HG02798 (cell line): Measurements from ENCODE around the gene PLA2G4E.

ENCODE experiments used
- ATAC-seq: cut with Tn5 transposase; IDR thresholded peaks from one replicate; pipeline ENCODE4 v1.9.1; 2021; ENCODE audit warnings: mild to moderate bottlenecking; ENCODE audit not compliant: unreplicated experiment, poor library complexity

The PLA2G4E gene

GRCh38 chr15:41993472-41994170 lies 27.2 kb downstream of the PLA2G4E start:
- ATAC-seq = no peak

DNA sequence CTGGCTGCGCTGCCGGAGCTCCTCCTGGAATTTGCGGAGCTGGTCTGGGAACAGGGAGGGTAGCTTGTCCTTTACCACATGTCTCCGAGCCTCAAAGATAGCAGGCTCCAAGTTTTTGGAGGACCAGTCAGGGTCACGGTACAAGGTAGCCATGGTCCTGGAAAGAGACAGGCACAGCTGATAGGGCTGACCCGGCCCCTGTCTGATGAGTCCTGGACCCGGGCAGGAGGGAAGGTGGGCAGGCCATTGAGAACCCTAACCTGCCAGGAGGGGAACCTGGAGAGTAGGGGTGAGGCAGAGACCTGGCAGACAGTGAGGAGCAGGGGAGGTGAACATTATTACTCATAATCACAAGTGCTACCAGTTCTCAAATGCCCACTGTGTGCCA lies 28.0 kb downstream of the PLA2G4E start:
- no peak for ATAC-seq

DNA sequence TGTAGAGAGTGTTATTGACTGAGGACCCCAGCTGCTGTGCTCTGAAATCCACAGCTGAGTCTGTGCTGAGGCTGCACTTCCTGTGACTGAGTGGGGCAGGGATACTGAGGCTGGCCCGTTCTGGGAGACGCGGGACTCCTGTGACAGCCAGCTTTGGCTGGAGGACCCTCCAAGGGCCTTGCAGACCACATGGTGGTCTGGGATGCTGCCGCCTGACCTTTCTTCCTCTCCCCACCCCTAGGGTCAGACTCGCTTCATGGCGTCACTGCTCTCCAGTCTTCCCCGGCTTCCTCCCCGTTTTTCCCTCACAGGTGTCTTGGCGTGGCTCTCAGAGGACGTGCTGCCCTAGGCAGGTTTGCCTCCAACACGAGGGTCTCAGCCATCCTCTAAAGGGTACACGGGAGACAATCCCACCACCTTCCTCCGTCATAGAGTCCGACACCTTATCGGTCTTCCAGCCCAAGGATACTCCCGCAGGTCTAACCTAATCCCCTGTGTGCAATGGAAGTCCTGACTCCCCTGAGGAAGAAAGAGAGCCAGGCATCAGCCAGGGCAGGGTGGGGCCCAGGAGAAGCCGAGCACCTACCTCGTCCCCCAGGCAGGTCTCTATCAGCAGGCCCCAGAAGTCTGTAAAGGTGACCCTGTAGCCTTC lies 28.6 kb downstream of the PLA2G4E start:
- no peak for ATAC-seq

GRCh38 chr15:41990691-41991090 lies 30.2 kb downstream of the PLA2G4E start:
- no peak for ATAC-seq

DNA sequence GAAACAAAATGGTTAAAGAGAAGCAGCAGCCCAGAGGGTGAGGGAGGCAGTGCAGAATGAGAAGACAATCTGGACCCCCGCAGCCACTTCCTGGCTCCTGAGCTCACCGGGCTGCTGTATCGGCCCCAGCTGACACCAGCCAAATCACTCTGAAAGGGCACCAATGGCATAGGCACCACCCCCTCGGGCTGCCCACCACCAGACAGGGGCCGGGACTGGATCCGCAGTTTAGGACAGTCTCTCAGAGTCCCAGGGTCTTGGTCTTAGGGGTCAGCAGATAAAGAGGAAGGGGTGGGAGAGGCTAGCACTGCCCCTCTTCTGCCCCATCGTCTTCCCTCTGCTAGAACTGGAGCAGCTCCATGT lies 30.6 kb downstream of the PLA2G4E start:
- ATAC-seq = no peak

GRCh38 chr15:41989573-41990242 lies 31.1 kb downstream of the PLA2G4E start:
- ATAC-seq = peak; percentile 72

DNA sequence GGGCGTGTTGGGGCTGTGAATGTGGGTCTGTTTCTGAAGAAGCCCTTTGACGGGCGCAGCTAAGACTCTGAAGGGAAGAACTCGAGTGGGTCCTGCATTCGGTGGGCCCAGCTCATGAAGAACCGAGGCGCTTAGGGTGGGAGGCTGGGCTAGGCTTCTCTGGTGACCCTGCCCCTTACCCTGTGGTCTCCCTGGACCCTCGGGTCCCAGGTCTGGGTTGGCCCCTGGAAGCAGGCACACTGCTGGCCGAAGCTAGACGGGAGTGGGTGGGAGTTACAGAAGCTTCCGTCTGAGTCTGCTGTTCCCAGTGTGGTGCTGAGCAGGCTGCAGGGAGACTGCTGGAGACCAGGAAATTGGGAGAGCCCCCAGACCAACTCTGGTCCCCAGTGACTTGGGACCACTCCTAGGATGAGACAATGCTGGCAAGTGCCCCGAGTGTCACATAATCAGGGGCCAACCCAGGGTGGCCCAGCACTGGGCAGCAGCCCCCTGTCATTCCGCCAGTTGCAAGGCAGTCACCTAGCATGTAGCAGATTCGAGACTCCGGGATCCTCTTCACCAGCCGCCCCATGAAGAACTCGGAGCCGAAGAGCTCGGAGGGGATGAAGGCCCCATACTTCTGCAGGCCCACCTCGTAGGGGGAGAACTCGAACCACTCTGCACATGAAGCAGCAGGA lies 31.8 kb downstream of the PLA2G4E start:
- no peak for ATAC-seq

GRCh38 chr15:41987925-41988275 lies 32.9 kb downstream of the PLA2G4E start:
- ATAC-seq = no peak

GRCh38 chr15:41987246-41987924 lies 33.5 kb downstream of the PLA2G4E start:
- ATAC-seq = no peak

DNA sequence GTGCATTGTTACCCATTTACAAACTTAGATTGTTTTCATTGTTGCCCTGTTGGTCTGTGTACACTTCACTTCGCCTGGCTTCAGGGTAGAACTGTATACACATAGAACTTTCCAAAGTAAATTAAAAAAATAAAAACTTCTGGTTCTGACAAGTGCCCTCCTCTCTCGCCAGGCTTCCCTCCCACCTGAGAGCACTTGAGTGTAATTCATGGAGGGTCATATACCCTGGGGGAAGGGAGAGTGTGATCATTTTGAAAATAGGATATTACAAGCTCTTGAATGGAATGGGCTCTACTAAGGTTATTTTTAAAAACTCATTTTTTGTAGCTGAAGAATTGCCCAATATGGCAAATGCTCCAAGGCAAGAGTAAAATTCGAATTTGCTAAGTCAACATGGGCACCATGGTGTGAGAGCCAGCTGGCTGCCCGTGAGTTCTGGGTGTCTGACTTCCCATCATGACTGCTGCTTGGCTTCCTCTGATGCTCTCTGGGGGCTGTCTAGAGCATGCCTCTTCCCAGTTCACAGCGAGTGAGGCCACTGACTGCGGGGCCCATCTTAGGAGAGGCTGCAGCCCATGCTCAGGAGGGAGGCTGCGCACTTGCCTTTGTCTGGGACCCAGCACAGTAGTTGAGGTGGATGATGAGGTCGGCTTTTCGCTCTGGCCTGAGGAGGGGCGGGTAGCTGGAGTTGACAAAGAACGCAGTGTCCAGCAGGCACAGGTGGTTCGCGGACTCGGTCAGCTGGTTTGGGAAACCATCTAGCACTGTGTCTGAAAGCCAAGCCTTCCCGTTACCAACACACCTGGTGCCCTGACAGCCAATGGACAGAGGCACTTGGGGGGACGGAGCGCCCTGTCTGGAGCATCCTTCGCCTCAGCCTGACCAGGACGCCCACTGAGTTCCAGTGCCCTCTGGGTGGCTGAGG lies 35.3 kb downstream of the PLA2G4E start:
- ATAC-seq = no peak

DNA sequence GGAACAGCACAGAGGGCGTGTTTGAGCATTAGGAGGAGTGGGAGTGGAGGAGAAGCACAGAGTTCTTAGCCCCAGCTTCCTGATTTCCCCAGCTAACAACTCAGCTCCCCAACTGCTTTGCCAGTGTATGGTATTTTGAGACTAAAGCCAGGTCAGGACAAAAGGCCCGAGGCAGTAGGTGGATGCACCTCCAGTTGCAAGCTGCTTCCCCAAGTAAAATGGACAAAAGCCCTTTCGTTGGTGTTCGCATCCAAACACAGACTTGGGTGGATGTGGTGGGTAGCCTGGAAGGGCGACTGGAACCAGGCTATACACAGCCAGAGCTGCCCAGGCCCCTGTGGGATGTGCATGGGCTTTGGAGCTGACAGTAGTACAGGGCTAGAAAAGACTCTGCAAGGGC lies 36.2 kb downstream of the PLA2G4E start:
- ATAC-seq = no peak

DNA sequence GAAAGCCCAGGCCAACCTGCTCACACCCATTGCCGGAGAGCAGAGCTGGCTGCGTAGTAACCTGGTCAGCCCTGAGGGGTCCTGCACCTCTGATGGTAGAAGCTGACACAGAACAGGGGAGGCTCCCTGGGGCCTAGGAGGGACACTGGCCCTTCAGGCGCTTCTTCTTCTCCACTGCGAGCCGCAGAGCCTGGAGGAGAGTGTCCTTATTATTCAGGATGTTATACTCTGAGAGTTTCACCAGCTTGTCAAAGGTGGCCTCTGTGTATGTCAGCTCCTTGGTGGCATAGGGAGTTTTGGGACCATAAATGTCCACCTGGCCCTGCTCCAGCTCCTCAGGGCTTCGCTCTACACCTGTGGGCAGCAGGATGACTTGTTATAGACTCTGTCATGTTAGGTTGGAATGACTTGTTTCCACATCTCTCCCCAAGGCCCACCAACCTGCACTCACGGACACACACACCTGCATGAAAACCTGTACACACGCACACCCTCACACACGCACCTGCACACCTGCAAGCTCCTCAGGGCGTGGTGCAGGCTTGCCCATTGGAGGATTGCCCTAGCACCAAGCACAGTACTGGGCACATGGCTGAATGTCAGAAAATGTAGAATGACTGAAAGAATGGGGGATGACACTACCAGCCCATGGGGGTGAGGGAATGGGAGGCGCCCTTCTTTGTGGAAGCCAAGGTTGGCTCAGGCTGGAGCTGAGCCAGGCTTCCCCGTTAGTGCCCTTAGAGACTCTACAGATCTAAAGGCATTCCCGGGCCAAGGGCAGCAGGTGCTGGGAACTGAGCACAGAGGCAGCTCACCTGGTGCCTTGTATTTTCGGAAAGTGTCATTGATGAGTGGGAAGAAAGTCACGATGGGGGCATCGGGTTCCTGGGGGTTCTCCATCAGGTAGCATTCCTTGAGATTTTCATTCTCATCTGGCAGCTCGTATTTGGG lies 36.9 kb downstream of the PLA2G4E start:
- no peak for ATAC-seq

GRCh38 chr15:41983221-41983620 lies 37.6 kb downstream of the PLA2G4E start:
- no peak for ATAC-seq

DNA sequence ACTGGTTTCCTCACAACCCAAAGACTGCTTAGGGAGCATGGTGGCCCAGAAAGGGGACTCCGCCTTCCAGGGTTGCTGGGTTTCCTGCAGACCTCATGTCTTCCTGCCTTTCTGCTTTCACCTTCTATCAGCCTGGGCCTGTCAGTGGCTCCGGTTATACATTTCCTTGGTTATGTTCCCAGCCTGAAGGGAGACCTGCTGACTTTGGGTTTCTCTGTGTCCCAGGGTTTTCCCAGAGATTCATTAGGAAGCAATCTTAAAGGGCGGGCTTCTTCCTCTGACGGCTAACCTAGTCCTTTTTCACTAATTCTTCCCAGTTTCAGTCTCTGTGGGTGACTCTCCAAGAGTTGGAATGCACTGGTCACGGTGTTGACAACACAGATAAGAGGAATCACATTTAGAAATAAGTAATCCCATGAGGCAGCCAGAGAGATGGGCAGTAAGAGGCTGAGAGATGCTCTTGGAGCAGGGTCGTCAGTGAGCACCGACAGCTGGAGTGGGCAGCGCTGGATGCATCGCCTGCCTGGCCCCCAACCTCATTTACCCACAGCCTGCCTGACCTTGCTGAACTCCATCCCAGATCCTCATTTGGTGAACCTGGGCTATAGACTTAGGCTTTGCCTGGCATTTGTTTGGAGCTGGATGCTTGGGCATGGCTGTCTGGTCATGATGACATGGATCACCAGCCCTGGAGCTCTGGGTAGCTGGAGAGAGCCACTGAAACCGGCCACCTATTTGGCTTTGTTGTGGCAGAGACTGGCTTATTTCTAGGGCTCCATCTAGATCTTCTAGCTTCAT lies 38.5 kb downstream of the PLA2G4E start:
- ATAC-seq = no peak

DNA sequence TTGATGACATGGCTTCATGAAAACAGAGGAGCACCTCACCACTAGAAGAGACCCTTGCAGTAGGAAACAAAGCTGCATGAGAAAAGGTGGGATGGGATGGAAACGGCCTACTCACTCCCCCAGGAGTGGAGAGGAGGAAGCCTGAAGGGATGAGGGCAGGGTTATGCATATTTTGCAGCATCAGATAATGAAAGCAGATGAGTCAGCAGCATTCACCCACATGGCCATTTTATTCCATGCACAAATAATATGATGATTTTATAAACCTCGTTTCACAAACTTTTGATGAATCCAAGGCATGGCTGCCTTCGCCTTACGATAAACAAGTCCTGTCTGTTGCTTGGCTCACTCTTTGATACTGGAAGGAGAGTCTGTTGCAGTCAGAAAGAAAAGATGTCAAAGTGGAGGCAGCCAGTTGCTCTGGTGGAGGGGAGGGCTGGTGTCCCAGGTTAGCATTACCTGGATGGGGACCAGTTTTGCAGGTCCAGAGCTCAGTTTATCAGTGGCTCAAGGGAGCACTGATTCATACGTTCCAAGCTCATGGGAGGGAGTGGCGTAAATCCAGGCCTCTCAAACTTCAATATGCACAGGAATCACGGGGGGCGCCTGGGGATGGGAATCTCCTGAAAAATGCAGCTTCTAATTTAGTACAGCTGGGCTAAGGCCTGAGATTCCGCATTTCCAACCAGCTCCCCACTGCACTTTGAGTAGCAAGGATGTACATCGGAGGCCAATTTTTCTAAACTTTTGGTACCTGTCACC lies 39.3 kb downstream of the PLA2G4E start:
- ATAC-seq = no peak

- no peak for ATAC-seq
Observed at GRCh38 chr15:41980654-41981323, 40.1 kb downstream of the PLA2G4E start.
